ENCODE results near the gene POLN.

GRCh38 chr4:2125023-2125422, 116.9 kb downstream of the POLN start:
- TF ChIP-seq, protein P1, sequence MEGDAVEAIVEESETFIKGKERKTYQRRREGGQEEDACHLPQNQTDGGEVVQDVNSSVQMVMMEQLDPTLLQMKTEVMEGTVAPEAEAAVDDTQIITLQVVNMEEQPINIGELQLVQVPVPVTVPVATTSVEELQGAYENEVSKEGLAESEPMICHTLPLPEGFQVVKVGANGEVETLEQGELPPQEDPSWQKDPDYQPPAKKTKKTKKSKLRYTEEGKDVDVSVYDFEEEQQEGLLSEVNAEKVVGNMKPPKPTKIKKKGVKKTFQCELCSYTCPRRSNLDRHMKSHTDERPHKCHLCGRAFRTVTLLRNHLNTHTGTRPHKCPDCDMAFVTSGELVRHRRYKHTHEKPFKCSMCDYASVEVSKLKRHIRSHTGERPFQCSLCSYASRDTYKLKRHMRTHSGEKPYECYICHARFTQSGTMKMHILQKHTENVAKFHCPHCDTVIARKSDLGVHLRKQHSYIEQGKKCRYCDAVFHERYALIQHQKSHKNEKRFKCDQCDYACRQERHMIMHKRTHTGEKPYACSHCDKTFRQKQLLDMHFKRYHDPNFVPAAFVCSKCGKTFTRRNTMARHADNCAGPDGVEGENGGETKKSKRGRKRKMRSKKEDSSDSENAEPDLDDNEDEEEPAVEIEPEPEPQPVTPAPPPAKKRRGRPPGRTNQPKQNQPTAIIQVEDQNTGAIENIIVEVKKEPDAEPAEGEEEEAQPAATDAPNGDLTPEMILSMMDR (optimal IDR thresholded peaks at IDR 0.05 in 1 of 3, IDR thresholded peaks at IDR 0.05 in 1 of 3, conservative IDR thresholded peaks at IDR 0.05 in 1 of 3; ENCODE audit: extremely low read depth in 1 of 3, insufficient read depth in 2 of 3, low read length in 3 of 3), result no peak
- no peak for TF ChIP-seq EZH2 (IDR thresholded peaks at IDR 0.05; ENCODE audit: low read length)

Measured in keratinocyte (primary cell).